ENCODE results near the gene CAT.

GRCh38 chr11:34416766-34417165 lies 22.0 kb upstream of the CAT start:
- TF ChIP-seq POLR2A (IDR thresholded peaks at IDR 0.05; ENCODE audit: low read length) (no peak), GATA1 (IDR thresholded peaks at IDR 0.05; ENCODE audit: low read depth, low read length) (no peak)

Measured in erythroblast (primary cell).